ENCODE results near the gene CCBE1. TPM values are rescaled to one million over a fixed set of nuclear protein-coding genes. Genes with fewer than 3 reads are reported as not detected.
"Not testable (repeated sequence)": the region's sequence is repeated elsewhere in the genome, so short reads cannot be mapped to it uniquely, and the experiment has no call there.

Gene CCBE1
- total RNA-seq, 4 donors from 2014 or later = 2.2 to 7.7 (median 4.1) TPM

DNA sequence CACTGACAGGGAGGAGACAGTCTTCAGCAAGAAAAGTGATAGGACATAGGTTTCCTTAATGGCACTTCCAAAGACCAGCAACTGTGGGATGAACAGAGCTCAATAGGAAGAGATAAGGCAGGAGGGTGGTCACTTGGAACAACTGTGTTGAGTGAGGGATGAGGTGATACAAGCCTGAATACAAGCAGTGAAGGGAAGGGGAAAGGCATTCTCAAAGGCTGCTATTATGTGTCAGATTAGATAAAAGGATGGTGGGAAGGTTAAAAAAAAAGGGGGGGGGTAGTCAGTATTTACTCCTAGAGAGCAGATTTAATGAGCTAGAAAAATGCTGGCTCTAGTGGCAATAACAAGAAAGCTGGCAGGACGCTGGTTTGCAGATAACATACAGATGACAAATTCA lies 25.7 kb downstream of the CCBE1 start:
- WGBS, 2 donors (ENCODE audit: low coverage in 1 of 2) = 70 to 75% methylated on average over 1 of the region's 1 CpG
- no peak for ATAC-seq
- no peak overlapping the region for H3K27ac ChIP-seq

DNA sequence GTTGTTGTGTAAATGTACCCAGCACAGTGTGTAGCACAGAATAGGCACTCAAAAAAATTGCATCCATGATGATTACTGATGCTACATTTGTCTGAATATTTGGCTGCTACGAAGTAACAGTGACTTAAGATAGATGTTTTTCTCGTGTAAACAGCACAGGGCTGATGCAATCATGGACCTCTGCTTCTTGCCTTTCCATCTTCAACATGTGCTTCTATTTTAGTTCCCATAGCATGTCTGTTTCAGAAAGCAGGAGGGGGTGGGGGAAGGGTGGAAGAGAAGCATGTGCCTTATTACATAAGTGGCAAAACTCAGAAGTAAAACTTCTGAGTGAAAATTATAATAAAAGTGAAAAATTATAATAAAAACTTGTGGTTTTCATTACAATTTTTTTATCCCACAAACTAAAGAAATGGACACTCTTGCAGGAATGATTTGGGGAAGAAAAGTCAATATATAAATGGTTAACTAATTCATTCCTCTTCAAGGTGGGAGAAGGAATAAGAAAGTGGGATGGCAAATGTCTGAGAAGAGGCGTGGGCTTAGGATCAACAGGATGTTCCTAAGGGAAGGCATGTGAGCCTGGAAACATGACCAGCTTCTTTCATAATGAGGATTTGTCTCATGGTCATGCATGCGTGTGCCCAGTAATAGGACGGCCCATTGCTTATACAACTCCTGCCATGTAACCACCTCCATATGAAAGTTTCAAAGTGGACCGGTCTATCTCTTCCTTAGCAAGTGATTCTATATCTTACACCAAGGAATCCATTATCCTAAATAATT lies 27.2 kb downstream of the CCBE1 start:
- Histone ChIP-seq H3K4me1 (peaks cover 0 to 21% (median 7%) of the 10 kb centered on the region in 3 donors), H3K36me3 (no peaks in the 10 kb centered on the region), H3K4me3 (no peak overlapping the region), H3K27ac (peak overlapping the region in 1 of 4 donors; percentile 1), H3K27me3 (peaks cover 4% of the 10 kb centered on the region), H3K9me3 (no peaks in the 10 kb centered on the region)
- peak; percentile 39 for ATAC-seq
- TF ChIP-seq, protein P1, sequence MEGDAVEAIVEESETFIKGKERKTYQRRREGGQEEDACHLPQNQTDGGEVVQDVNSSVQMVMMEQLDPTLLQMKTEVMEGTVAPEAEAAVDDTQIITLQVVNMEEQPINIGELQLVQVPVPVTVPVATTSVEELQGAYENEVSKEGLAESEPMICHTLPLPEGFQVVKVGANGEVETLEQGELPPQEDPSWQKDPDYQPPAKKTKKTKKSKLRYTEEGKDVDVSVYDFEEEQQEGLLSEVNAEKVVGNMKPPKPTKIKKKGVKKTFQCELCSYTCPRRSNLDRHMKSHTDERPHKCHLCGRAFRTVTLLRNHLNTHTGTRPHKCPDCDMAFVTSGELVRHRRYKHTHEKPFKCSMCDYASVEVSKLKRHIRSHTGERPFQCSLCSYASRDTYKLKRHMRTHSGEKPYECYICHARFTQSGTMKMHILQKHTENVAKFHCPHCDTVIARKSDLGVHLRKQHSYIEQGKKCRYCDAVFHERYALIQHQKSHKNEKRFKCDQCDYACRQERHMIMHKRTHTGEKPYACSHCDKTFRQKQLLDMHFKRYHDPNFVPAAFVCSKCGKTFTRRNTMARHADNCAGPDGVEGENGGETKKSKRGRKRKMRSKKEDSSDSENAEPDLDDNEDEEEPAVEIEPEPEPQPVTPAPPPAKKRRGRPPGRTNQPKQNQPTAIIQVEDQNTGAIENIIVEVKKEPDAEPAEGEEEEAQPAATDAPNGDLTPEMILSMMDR (IDR thresholded peaks at IDR 0.05) = no peak
- peak; percentile 37 for TF ChIP-seq POLR2AphosphoS5 (IDR thresholded peaks at IDR 0.05)
- TF ChIP-seq POLR2A (IDR thresholded peaks at IDR 0.05) = no peak
- no peak for TF ChIP-seq EP300 (IDR thresholded peaks at IDR 0.05)
- 53 to 82% methylated on average over 4 to 6 of the region's 6 CpGs for WGBS, 2 donors (ENCODE audit: low coverage in 1 of 2)

More for the DNA sequence above, 25.7 kb downstream of the CCBE1 start:
- Histone ChIP-seq H3K9me3 (no peaks in the 10 kb centered on the region), H3K4me1 (peaks cover 0 to 21% (median 7%) of the 10 kb centered on the region in 3 donors), H3K27me3 (peaks cover 4% of the 10 kb centered on the region), H3K36me3 (no peaks in the 10 kb centered on the region), H3K4me3 (no peak overlapping the region)
- TF ChIP-seq POLR2A (IDR thresholded peaks at IDR 0.05) (no peak), EP300 (IDR thresholded peaks at IDR 0.05) (no peak), POLR2AphosphoS5 (IDR thresholded peaks at IDR 0.05) (no peak)
- TF ChIP-seq, protein P1 (IDR thresholded peaks at IDR 0.05) = no peak

DNA sequence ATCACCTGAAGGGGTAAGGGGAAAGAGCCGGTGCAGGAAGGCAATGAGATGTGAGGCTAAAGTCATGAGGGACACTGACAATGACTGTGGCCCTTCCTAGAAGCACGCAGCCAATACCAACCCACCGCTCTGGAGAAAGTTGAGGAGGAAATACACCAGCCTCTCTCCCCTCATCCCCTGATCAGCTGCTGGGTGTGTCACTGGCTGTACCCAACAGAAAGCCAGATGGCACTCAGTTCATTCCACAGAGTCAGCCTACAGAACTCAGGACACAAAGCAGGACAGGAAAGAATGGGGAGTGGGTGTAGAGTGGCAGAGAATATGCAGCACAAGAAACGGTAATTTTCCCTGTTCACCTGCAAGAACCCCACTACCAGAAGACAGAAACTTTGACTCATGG lies 29.7 kb downstream of the CCBE1 start:
- H3K27ac ChIP-seq = no peak overlapping the region
- H3K36me3 ChIP-seq = no peaks in the 10 kb centered on the region
- no peak overlapping the region for H3K4me3 ChIP-seq
- TF ChIP-seq, protein P1 (IDR thresholded peaks at IDR 0.05) = no peak
- TF ChIP-seq POLR2A (IDR thresholded peaks at IDR 0.05) (no peak), EP300 (IDR thresholded peaks at IDR 0.05) (no peak), POLR2AphosphoS5 (IDR thresholded peaks at IDR 0.05) (no peak)
- peaks cover 4% of the 10 kb centered on the region for H3K27me3 ChIP-seq
- peaks cover 0 to 15% (median 7%) of the 10 kb centered on the region in 3 donors for H3K4me1 ChIP-seq
- WGBS, 2 donors (ENCODE audit: low coverage in 1 of 2) = 71 to 100% methylated on average over 1 to 4 of the region's 4 CpGs
- ATAC-seq = no peak
- no peaks in the 10 kb centered on the region for H3K9me3 ChIP-seq

DNA sequence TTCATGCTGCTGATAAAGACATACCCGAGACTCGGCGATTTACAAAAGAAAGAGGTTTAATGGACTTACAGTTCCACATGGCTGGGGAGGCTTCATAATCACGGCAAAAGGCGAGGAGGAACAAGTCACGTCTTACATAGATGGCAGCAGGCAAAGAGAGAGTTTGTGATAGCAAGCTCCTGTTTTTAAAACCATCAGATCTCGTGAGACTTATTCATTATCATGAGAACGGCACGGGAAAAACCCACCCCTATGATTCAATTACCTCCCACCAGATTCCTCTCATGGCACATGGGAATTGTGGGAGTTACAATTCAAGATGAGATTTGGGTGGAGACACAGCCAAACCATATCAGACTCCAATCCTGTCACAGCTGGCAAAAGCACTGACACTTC lies 31.2 kb downstream of the CCBE1 start:
- not testable (repeated sequence) for H3K9me3 ChIP-seq, H3K4me1 ChIP-seq, H3K4me3 ChIP-seq, H3K36me3 ChIP-seq, ATAC-seq, H3K27me3 ChIP-seq, H3K27ac ChIP-seq
- WGBS, 2 donors (ENCODE audit: low coverage in 1 of 2) = 47 to 77% methylated on average over 9 of the region's 9 CpGs

DNA sequence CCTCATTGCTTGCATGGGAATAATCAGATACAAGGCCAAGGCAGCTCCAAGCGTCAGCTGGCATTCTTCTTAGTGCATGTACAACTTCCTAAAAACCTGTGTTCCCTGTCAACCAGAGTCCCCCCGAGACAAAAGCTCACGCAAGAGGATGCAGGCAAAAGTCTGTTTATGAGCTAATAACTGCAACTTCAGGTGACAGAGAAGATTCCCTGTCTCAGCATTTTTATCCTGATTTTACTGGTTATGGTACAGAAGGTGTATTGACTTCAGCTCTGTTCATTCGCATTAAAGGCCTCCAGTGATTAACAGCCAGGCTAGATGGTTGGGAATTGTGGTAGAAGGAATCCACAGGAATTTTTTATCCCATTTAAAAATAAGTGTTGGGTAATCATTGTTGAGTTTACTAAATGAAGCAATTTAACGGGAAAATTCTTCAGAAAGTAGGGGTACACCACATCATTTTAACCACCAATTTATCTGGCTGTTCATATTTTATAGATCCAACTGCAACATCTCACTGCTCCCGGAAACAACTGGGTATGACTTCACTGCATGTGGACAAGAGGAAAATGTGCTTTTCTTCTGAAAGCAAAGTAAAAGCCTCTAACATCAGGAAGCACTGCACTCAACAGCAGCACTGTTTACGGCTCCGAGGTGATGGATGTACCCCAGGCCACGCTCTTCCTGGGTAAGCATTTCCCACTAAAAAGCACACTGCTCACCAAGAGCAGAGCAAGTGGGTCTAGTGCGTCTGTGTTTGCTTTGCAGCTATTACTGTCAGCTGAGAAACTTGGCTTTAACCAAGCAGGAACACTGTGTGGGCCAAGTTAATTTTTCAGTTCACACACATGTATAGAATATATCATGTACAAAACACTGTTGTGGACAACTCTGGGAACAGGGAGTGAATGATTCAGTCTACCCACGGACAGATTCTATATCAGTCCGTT lies 31.9 kb downstream of the CCBE1 start:
- ATAC-seq = no peak
- peaks cover 0 to 4% (median 0%) of the 10 kb centered on the region in 3 donors for H3K4me1 ChIP-seq

More for the DNA sequence above, 31.9 kb downstream of the CCBE1 start:
- Histone ChIP-seq H3K4me3 (no peak overlapping the region), H3K9me3 (no peaks in the 10 kb centered on the region), H3K27ac (no peak overlapping the region), H3K36me3 (no peaks in the 10 kb centered on the region), H3K27me3 (peaks cover 4% of the 10 kb centered on the region)
- TF ChIP-seq POLR2AphosphoS5 (IDR thresholded peaks at IDR 0.05) (no peak), POLR2A (IDR thresholded peaks at IDR 0.05) (no peak), EP300 (IDR thresholded peaks at IDR 0.05) (no peak)
- TF ChIP-seq, protein P1 (IDR thresholded peaks at IDR 0.05) = no peak
- WGBS, 2 donors (ENCODE audit: low coverage in 1 of 2) = 46 to 68% methylated on average over 9 to 11 of the region's 12 CpGs
